ENCODE results near the gene DAGLA.
"Not testable (repeated sequence)": the region's sequence is repeated elsewhere in the genome, so short reads cannot be mapped to it uniquely, and the experiment has no call there.

DAGLA gene

GRCh38 chr11:61679893-61680621 is at the start of gene DAGLA:
TSS of gene DAGLA (plus strand) at chr11:61680391. CDS start at chr11:61720156, 39,765 bp downstream.
- peak; percentile 40 to 66 (median 59) for DNase-seq (ENCODE audit: low read depth in 3 of 3)

GRCh38 chr11:61632096-61632495 is 48.1 kb upstream of the DAGLA start:
- DNase-seq (ENCODE audit: low read depth in 3 of 3), result no peak

- no peak for DNase-seq (ENCODE audit: low read depth in 3 of 3)
These were observed 44.9 kb upstream of the DAGLA start for GRCh38 chr11:61635304-61635703.

- DNase-seq (ENCODE audit: low read depth in 3 of 3), result no peak
These were observed 44.4 kb upstream of the DAGLA start for GRCh38 chr11:61635787-61636186.

- no peak for DNase-seq (ENCODE audit: low read depth in 3 of 3)
These were observed 43.5 kb upstream of the DAGLA start for GRCh38 chr11:61636676-61637075.

- DNase-seq (ENCODE audit: low read depth in 3 of 3), result no peak
These were observed 42.9 kb upstream of the DAGLA start for GRCh38 chr11:61637277-61637676.

GRCh38 chr11:61639816-61640443 is 40.3 kb upstream of the DAGLA start:
- DNase-seq (ENCODE audit: low read depth in 3 of 3), result no peak

- no peak for DNase-seq (ENCODE audit: low read depth in 3 of 3)
These were observed 38.0 kb upstream of the DAGLA start for GRCh38 chr11:61642162-61642561.

GRCh38 chr11:61645179-61645868 is 34.9 kb upstream of the DAGLA start:
- no peak for DNase-seq (ENCODE audit: low read depth in 3 of 3)

GRCh38 chr11:61647529-61647928 is 32.7 kb upstream of the DAGLA start:
- DNase-seq (ENCODE audit: low read depth in 3 of 3), result no peak

- DNase-seq (ENCODE audit: low read depth in 3 of 3), result no peak
These were observed 29.2 kb upstream of the DAGLA start for GRCh38 chr11:61650781-61651571.

GRCh38 chr11:61652135-61652534 is 28.1 kb upstream of the DAGLA start:
- DNase-seq (ENCODE audit: low read depth in 3 of 3), result no peak

- no peak for DNase-seq (ENCODE audit: low read depth in 3 of 3)
These were observed 25.8 kb upstream of the DAGLA start for GRCh38 chr11:61654397-61654829.

GRCh38 chr11:61655266-61656159 is 24.7 kb upstream of the DAGLA start:
- DNase-seq (ENCODE audit: low read depth in 3 of 3), result not testable (repeated sequence)

- no peak for DNase-seq (ENCODE audit: low read depth in 3 of 3)
These were observed 23.7 kb upstream of the DAGLA start for GRCh38 chr11:61656347-61657077.

GRCh38 chr11:61657566-61658290 is 22.5 kb upstream of the DAGLA start:
- no peak for DNase-seq (ENCODE audit: low read depth in 3 of 3)

GRCh38 chr11:61659413-61660196 is 20.6 kb upstream of the DAGLA start:
- DNase-seq (ENCODE audit: low read depth in 3 of 3), result no peak

GRCh38 chr11:61660997-61661396 is 19.2 kb upstream of the DAGLA start:
- DNase-seq (ENCODE audit: low read depth in 3 of 3), result not testable (repeated sequence)

Data from stimulated activated CD4-positive, alpha-beta T cell treated with anti-CD3 and anti-CD28 coated beads, TNF-alpha, amount 100 ng/mL, for 48 hours (primary cell).